HG03060 (cell line): Measurements from ENCODE around the gene EIF4B.
"Not testable (repeated sequence)": the region's sequence is repeated elsewhere in the genome, so short reads cannot be mapped to it uniquely, and the experiment has no call there.

Source experiments
- ATAC-seq: cut with Tn5 transposase; IDR thresholded peaks from one replicate; pipeline ENCODE4 v1.9.1; 2021; ENCODE audit warnings: low read depth, moderate number of reproducible peaks; ENCODE audit not compliant: unreplicated experiment

Gene EIF4B

GRCh38 chr12:53005986-53006809, at the start of gene EIF4B:
TSS of gene EIF4B (plus strand) at chr12:53006456. CDS start at chr12:53006484, 28 bp downstream.
- peak; percentile 81 for ATAC-seq

GRCh38 chr12:52956987-52957386, 49.3 kb upstream of the EIF4B start:
- no peak for ATAC-seq

DNA sequence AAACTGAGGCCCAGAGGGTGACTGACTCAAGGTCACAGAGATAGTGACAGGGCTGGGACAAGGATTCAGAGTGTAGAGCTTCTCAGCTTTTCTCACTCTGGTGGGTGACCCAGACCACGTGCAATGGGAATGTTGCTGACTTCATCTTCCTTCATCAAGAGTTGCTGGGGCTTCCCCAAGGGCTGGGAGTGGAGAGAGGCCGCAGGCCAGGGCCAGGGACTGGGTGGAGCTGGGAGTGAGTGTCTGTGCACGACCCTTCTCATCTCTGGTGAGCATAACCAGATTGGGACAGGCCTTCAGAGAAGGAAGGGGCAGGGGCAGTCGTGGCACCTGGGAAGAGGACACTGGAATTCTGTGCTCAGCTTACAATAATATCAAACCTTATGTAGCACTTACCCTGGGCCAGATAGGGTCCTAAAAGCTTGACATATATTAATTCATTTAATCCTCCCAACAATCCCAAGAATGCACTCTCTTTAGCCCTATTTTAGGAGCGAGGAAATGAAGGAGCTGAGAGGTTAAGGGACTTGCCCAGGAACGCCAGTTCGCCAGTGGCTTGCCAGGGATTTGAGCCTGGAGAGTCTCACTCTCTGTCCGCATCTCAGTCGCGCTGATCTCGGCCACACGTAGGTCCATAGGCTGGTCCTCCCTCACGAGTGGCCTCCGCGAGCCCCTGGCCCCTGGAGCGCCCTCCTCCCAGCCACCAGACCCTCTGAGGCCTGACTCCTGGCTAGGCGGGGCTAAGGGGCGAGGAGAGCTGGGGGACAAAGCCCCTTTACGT, 41.5 kb upstream of the EIF4B start:
- ATAC-seq: no peak

- ATAC-seq: no peak
These were observed 40.9 kb upstream of the EIF4B start for GRCh38 chr12:52965337-52965731.

- ATAC-seq: no peak
These were observed 37.0 kb upstream of the EIF4B start for GRCh38 chr12:52969166-52969795.

- no peak for ATAC-seq
These were observed 36.3 kb upstream of the EIF4B start for GRCh38 chr12:52969828-52970569.

- no peak for ATAC-seq
These were observed 34.5 kb upstream of the EIF4B start for GRCh38 chr12:52971679-52972329.

DNA sequence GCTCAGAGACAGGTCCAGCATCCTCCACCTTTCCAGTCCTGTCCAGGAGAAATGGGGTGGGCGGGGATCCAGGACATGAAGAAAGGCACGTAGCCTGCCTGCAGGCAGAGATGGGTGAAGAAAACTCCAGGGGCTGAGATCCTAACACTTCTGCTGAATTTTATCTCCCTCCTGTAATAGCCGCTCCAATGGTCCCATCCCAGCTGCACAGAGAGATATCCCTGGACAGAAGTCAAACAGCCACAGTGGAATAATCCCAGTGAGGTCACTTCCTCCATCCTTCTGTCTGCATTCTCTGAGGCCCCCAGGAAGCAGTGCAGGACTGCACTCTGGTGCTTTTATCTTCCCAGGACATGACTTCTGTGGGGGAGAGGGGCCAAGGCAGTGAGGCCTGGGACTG, 31.1 kb upstream of the EIF4B start:
- no peak for ATAC-seq

DNA sequence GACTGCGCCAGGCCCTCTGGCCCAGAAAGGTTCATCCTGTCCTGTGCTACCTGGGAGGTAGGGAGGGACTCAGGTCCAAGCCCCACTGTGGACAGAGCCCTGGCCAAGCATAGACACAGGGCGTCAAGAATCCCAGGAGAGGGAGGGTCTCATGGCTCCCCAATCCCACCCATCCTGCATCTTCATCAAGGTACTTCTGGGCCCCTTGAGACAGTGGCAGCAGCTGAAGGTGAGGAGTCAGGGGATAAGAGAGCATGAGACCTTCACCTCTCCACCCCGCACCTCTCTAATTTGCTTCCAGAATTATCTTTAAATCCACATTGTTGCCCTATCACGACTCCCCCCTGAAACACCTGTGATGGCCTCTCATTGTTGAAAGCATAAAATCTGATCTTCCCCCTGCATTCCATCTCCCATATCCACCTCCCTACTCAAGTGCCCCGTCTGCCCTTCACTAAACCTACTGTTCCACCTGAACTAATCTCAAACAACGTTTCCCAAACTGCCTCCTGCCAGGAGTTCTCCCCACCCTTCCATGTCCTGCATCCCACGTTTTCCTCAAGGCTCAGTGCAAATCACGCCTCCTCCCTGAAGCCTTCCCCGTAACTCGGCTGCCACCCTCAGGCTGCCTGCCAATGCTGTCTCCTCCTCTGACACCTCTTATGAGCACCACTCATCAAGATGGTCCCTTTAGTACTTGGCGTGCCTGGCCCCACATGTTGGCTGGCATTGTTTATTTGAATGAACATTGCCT, 30.3 kb upstream of the EIF4B start:
- ATAC-seq: no peak

DNA sequence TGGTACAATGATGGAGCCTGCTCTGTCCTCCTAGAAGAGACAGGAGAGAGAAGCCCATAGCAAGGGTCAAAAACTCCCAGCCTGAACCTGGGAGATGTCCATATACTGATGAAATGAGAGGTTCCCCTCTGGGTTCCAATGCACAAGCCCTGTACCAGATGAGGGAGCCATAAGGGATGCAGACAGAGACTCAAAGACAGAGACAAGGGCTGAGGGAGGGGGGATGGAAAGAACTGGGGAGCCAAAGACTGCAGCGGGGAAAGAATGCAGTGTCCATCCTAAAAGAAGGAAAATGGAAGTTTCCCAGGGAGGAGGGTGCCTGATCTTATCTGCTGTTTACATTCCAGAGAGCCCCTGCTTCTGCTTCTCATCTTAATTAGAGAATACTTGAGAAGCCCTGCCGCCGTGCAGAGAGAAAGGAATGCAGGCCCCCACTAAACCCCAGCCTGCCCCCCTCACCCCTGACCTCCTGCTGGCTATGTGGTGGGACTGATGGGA, 29.6 kb upstream of the EIF4B start:
- no peak for ATAC-seq

- ATAC-seq: no peak
These were observed 29.1 kb upstream of the EIF4B start for GRCh38 chr12:52977170-52977569.

DNA sequence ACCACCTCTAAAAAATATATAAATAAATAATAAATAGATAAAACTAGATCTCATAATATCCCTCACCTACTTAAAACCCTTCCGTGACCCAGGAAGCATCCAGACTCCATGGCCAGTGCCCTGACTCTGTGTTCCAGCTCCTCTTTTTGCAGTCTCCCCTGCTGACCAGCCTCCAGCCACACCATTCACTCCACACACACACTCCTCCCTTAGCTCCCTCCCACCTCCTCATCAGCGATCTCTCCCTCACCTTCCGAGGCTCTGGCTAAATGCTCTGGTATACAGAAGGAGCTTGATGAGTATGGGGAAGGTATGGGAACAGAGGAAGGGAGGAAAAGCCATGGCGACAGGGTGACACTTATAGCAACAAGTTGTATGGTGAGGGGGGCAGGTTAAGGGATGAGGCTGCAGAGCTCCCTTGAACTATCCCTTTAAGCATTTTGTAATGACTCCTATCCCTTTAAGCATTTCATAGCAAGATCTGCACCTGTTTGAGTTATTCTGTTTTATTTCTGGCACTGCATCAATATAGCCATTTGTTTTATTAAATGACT, 26.1 kb upstream of the EIF4B start:
- no peak for ATAC-seq

GRCh38 chr12:52980650-52981423, 25.4 kb upstream of the EIF4B start:
- peak; percentile 77 for ATAC-seq

- no peak for ATAC-seq
These were observed 22.1 kb upstream of the EIF4B start for GRCh38 chr12:52984136-52984535.

- no peak for ATAC-seq
These were observed 17.4 kb upstream of the EIF4B start for GRCh38 chr12:52988898-52989297.

DNA sequence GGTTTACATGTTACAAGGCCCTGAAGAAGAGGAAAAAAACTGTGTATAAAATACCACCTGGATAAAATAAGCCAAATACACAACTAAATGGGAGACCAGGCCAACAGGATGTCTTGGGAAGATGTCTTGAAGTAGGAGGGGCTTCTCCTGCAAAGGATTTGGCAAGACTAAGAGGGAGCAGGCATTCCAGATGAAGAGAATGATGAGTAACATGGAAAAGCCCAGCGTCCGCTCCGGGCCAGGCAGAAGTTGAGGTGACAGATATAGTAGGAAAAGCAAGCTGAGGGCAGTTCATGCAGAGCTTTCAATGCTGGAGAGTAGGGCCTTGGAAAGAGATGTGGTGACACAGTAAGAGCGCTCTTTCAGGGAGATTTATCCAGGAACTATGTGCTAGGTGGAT, 16.1 kb upstream of the EIF4B start:
- no peak for ATAC-seq

DNA sequence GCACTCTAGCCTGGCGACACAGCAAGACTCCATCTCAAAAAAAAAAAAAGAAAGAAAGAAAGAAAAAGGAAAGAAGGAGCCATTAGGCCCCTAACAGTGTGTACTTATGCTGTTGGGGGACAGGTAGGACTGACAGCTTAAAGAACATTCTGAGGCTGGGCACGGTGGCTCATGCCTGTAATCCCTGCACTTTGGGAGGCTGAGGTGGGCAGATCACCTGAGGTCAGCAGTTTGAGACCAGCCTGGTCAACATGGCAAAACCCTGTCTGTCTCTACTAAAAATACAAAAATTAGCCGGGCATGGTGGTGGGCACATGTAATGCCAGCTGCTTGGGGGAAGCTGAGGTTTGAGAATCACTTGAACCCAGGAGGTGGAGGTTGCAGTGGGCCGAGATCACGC, 14.0 kb upstream of the EIF4B start:
- ATAC-seq: not testable (repeated sequence)
